Sigmoid colon (tissue), 4 donors: ENCODE data around the gene EXT2.

ENCODE experiments used
- CTCF ChIP-seq, 4 experiments: fragments of 450-650 bp in 3 of 4; fragments of 200-600 bp in 1 of 4; IDR thresholded peaks; one replicate each; pipeline ENCODE4 v1.5.1; 2016 to 2019; ENCODE audit warnings: antibody characterized with exemption in 4 of 4, mild to moderate bottlenecking in 3 of 4, moderate library complexity in 2 of 4
- EP300 ChIP-seq, 4 donors: sonication (generic); formaldehyde crosslinking; IDR thresholded peaks; one replicate each; pipeline ENCODE4 v1.6.1; 2017; ENCODE audit warnings: antibody characterized with exemption in 4 of 4
- POLR2A ChIP-seq, 2 donors: fragments of 450-650 bp; IDR thresholded peaks; one replicate each; pipeline ENCODE4 v1.6.1; 2016; ENCODE audit warnings: antibody characterized with exemption in 2 of 2, mild to moderate bottlenecking in 2 of 2, moderate library complexity in 2 of 2
- POLR2AphosphoS5 ChIP-seq, 4 donors: sonication (generic); formaldehyde crosslinking; IDR thresholded peaks; one replicate each; pipeline ENCODE4 v1.6.1; 2017; ENCODE audit warnings: antibody characterized with exemption in 4 of 4

GRCh38 chr11:44275961-44276550, 180.6 kb downstream of the EXT2 start:
- TF ChIP-seq CTCF (IDR thresholded peaks at IDR 0.05) (no peak), POLR2A (IDR thresholded peaks at IDR 0.05) (no peak), EP300 (IDR thresholded peaks at IDR 0.05) (no peak), POLR2AphosphoS5 (IDR thresholded peaks at IDR 0.05) (no peak)
